Sigmoid colon (tissue), 3 donors: ENCODE results near the gene GZF1.

Source experiments
- POLR2A ChIP-seq, 2 donors: fragments of 450-650 bp; IDR thresholded peaks; one replicate each; pipeline ENCODE4 v1.6.1; 2016; ENCODE audit warnings: antibody characterized with exemption in 2 of 2, mild to moderate bottlenecking in 2 of 2, moderate library complexity in 2 of 2
- TF ChIP-seq, protein P1 (sequence below), 4 experiments: fragments of 450-650 bp in 3 of 4; fragments of 200-600 bp in 1 of 4; IDR thresholded peaks; one replicate each; pipeline ENCODE4 v1.5.1; 2016 to 2019; ENCODE audit warnings: antibody characterized with exemption in 4 of 4, mild to moderate bottlenecking in 3 of 4, moderate library complexity in 2 of 4

DNA sequence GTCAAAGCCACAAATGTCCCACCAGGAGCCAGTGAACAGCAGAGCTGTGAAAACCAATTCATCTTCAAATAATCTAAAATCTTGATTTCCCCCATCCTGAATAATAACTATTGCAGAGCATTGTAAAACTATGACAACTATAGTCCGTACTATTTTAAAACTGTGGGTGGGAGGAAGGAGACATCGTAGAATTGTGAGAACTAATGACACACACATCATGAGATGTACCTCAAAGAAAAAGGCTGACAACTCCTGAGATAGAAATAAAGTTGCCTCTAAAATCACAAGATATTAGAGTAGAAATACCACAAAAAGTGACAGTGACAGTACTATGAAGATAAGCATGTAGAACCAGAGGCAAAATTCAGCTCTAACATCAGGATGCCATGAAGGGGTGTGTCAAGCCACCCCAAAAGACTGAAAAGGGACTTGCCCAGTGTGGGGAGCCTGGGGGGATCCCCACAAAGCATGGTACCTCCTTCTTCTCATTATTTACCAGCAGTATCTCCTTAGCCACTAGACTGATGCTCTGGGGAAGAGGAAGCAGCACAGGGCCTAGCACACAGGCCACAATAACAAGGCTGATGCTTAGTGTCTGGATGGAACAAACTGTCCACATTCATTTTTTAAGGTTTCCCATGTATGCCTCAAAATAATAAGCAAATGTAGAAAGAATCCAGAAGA lies 45.9 kb downstream of the GZF1 start:
- TF ChIP-seq POLR2A (IDR thresholded peaks at IDR 0.05) = no peak
- TF ChIP-seq, protein P1, sequence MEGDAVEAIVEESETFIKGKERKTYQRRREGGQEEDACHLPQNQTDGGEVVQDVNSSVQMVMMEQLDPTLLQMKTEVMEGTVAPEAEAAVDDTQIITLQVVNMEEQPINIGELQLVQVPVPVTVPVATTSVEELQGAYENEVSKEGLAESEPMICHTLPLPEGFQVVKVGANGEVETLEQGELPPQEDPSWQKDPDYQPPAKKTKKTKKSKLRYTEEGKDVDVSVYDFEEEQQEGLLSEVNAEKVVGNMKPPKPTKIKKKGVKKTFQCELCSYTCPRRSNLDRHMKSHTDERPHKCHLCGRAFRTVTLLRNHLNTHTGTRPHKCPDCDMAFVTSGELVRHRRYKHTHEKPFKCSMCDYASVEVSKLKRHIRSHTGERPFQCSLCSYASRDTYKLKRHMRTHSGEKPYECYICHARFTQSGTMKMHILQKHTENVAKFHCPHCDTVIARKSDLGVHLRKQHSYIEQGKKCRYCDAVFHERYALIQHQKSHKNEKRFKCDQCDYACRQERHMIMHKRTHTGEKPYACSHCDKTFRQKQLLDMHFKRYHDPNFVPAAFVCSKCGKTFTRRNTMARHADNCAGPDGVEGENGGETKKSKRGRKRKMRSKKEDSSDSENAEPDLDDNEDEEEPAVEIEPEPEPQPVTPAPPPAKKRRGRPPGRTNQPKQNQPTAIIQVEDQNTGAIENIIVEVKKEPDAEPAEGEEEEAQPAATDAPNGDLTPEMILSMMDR (IDR thresholded peaks at IDR 0.05) = no peak
